B cell (primary cell): ENCODE measurements around the gene THBS3. TPM values are rescaled to one million over a fixed set of nuclear protein-coding genes. Genes with fewer than 3 reads are reported as not detected.

Experiments used
- ATAC-seq: fragments of 200-7000 bp; cut with Tn5 transposase; one replicate; pipeline ENCODE4 v1.10.0; 2021; ENCODE audit warnings: low read depth, mild to moderate bottlenecking, moderate number of reproducible peaks, moderate library complexity
- CTCF ChIA-PET: fragments of 350-600 bp; sonication (Branson Sonifier 250); formaldehyde crosslinking; loops from one replicate; lab custom pipeline; 2021; ENCODE audit warnings: antibody characterized with exemption, inconsistent platforms; lab: Charles Lee
- POLR2A ChIA-PET: fragments of 350-600 bp; sonication (Branson Sonifier 250); formaldehyde crosslinking; loops from one replicate; lab custom pipeline; 2021; ENCODE audit warnings: antibody characterized with exemption; lab: Charles Lee
- DNase-seq: peaks from one replicate; pipeline ENCODE4 v3.0.0; 2013
- H2AFZ ChIP-seq: 2 replicates; pipeline ENCODE4 v1.6.1; 2012; ENCODE audit warnings: mild to moderate bottlenecking, low read depth, low read length; ENCODE audit not compliant: insufficient read depth, poor library complexity, severe bottlenecking
- H3K27ac ChIP-seq, 2 donors: 1 replicate in 1 of 2; 2 replicates in 1 of 2; pipeline ENCODE4 v1.5.1; 2012 to 2013; ENCODE audit warnings: low read length in 2 of 2, mild to moderate bottlenecking in 2 of 2, moderate library complexity in 1 of 2
- H3K27me3 ChIP-seq, 4 experiments: fragments of 200-600 bp in 1 of 4; sonication (generic) in 1 of 4; replicated peaks in 1 of 4; 1 replicate in 2 of 4; 2 replicates in 2 of 4; pipeline versions ENCODE4 v1.6.1 to v1.7.0; 2013 to 2016; ENCODE audit warnings: low read length in 3 of 4, mild to moderate bottlenecking in 2 of 4, mixed read lengths in 1 of 4, moderate library complexity in 1 of 4; ENCODE audit not compliant: insufficient read depth in 4 of 4, control insufficient read depth in 3 of 4; ENCODE audit errors: control extremely low read depth in 1 of 4
- H3K36me3 ChIP-seq, 2 experiments: replicated peaks in 1 of 2; 1 replicate in 1 of 2; 2 replicates in 1 of 2; pipeline versions ENCODE4 v1.6.1 to v1.7.1; 2013; ENCODE audit warnings: low read length in 1 of 2; ENCODE audit not compliant: insufficient read depth in 2 of 2, control insufficient read depth in 1 of 2; ENCODE audit errors: control extremely low read depth in 1 of 2, extremely low read depth in 1 of 2
- H3K4me1 ChIP-seq, 2 donors: fragments of 200-600 bp in 1 of 2; sonication (generic) in 1 of 2; 1 replicate in 1 of 2; 2 replicates in 1 of 2; pipeline versions ENCODE4 v1.5.1 to v1.6.1; 2013 to 2017; ENCODE audit warnings: low read length in 2 of 2; ENCODE audit not compliant: control insufficient read depth in 2 of 2, insufficient read depth in 2 of 2
- H3K4me2 ChIP-seq: replicated peaks from 2 replicates; pipeline ENCODE3; 2012; ENCODE audit warnings: mild to moderate bottlenecking, low read depth, low read length; ENCODE audit not compliant: poor library complexity, severe bottlenecking
- H3K4me3 ChIP-seq, 5 experiments: fragments of 200-600 bp in 1 of 5; sonication (generic) in 1 of 5; 1 replicate in 3 of 5; 2 replicates in 2 of 5; pipeline versions ENCODE4 v1.5.1 to v1.7.0; 2011 to 2016; ENCODE audit warnings: low read length in 4 of 5, mild to moderate bottlenecking in 4 of 5, low read depth in 2 of 5, control low read depth in 1 of 5, moderate library complexity in 1 of 5; ENCODE audit not compliant: insufficient read depth in 1 of 5; ENCODE audit errors: control extremely low read depth in 1 of 5, extremely low read depth in 1 of 5
- H3K79me2 ChIP-seq: fragments of 200-600 bp; sonication (generic); one replicate; pipeline ENCODE4 v1.6.0; 2016; ENCODE audit warnings: low read length; ENCODE audit not compliant: control insufficient read depth, insufficient read depth
- H3K9ac ChIP-seq: fragments of 200-600 bp; sonication (generic); 2 replicates; pipeline ENCODE4 v1.6.1; 2017; ENCODE audit warnings: mild to moderate bottlenecking, low read length, moderate library complexity
- H3K9me3 ChIP-seq, 3 donors: one replicate each; pipeline versions ENCODE4 v1.6.1 to v1.7.1; 2013; ENCODE audit warnings: low read length in 2 of 3; ENCODE audit not compliant: control insufficient read depth in 2 of 3, insufficient read depth in 1 of 3; ENCODE audit errors: control extremely low read depth in 1 of 3
- H4K20me1 ChIP-seq: 2 replicates; pipeline ENCODE4 v1.6.0; 2012; ENCODE audit warnings: mild to moderate bottlenecking, low read length; ENCODE audit not compliant: insufficient read depth, control insufficient read depth, poor library complexity, severe bottlenecking
- H3K27ac Mint-ChIP-seq: one replicate; pipeline ENCODE4 v1.8.0; 2021; ENCODE audit warnings: mixed read lengths
- H3K27me3 Mint-ChIP-seq: one replicate; pipeline ENCODE4 v1.8.0; 2021; ENCODE audit warnings: mixed read lengths
- H3K4me1 Mint-ChIP-seq: one replicate; pipeline ENCODE4 v1.8.0; 2021; ENCODE audit warnings: mixed read lengths
- H3K4me3 Mint-ChIP-seq: one replicate; pipeline ENCODE4 v1.8.0; 2021; ENCODE audit warnings: mixed read lengths
- H3K9me3 Mint-ChIP-seq: one replicate; pipeline ENCODE4 v1.8.0; 2022; ENCODE audit warnings: mixed read lengths; ENCODE audit not compliant: insufficient read depth
- EZH2 ChIP-seq: IDR thresholded peaks from 2 replicates; pipeline ENCODE4 v1.6.1; 2012; ENCODE audit warnings: borderline replicate concordance, low read depth, mild to moderate bottlenecking, moderate library complexity, low read length; ENCODE audit not compliant: insufficient read depth, poor library complexity, severe bottlenecking
- WGBS: methylation state at CpG from one replicate; pipeline ENCODE4 v1.1.5; 2013; ENCODE audit warnings: missing lambda C conversion rate; ENCODE audit not compliant: insufficient coverage; 5-methylcytosine and 5-hydroxymethylcytosine counted together
- intact Hi-C: fragments of 100-400 bp; cut with micrococcal nuclease; formaldehyde crosslinking; loops from one replicate; pipeline ENCODE4 v1.10.0; 2022
- polyA plus RNA-seq: library from polyadenylated mRNA; depleted of rRNA; stranded (reverse); fragments of >200 nt; gene quantifications from 2 replicates; pipeline ENCODE4 v1.2.3, GENCODE V29; 2012
- total RNA-seq, 2 donors: library from RNA; stranded (reverse); fragments of 120-200 nt in 1 of 2; gene quantifications; 1 replicate in 1 of 2; 2 replicates in 1 of 2; pipeline versions ENCODE4 v1.2.3 to v1.2.4, GENCODE V29; 2013 to 2022
- TF ChIP-seq, protein P1 (sequence below): fragments of 200-600 bp; IDR thresholded peaks from one replicate; pipeline ENCODE4 v1.8.0; 2022; ENCODE audit warnings: antibody characterized with exemption, mild to moderate bottlenecking

THBS3 gene
- total and polyA plus RNA-seq, 2 donors (not counting 1 experiment from before 2014, with no cell fraction given), result 28.0 to 28.6 TPM

DNA sequence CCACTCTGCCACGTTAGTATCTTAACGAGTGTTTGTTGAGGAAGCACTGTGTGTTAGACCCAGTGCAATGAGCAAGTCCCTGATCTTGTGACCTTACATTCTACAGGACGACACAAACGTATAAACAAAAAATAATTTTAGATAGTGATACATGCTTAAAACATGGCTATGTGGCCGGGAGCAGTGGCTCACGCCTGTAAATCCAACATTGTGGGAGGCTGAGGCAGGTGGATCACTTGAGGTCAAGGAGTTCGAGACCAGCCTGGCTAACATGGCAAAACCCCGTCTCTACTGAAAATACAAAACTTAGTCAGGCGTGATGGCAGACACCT, 20.4 kb upstream of the THBS3 start:
- H3K27ac ChIP-seq, result peak overlapping the region; percentile 70
- ChIA-PET CTCF (interaction anchor here (0.9 to 6.9 kb wide), 6 partner anchors 20 to 136 kb away, joined by 3 to 189 read pairs (median 16); partner anchors contain the start of genes KRTCAP2, MTX1, THBS3 and TRIM46), POLR2A (interaction anchor here (0.9 to 5.9 kb wide), 4 partner anchors 16 to 53 kb away, joined by 4 to 47 read pairs (median 6); partner anchors contain the start of genes MTX1, THBS3 and TRIM46)
- TF ChIP-seq EZH2, result no peak
- TF ChIP-seq, protein P1, sequence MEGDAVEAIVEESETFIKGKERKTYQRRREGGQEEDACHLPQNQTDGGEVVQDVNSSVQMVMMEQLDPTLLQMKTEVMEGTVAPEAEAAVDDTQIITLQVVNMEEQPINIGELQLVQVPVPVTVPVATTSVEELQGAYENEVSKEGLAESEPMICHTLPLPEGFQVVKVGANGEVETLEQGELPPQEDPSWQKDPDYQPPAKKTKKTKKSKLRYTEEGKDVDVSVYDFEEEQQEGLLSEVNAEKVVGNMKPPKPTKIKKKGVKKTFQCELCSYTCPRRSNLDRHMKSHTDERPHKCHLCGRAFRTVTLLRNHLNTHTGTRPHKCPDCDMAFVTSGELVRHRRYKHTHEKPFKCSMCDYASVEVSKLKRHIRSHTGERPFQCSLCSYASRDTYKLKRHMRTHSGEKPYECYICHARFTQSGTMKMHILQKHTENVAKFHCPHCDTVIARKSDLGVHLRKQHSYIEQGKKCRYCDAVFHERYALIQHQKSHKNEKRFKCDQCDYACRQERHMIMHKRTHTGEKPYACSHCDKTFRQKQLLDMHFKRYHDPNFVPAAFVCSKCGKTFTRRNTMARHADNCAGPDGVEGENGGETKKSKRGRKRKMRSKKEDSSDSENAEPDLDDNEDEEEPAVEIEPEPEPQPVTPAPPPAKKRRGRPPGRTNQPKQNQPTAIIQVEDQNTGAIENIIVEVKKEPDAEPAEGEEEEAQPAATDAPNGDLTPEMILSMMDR, result no peak
- Mint-ChIP-seq H3K4me1 (peaks cover 39% of the 10 kb centered on the region), H3K27ac (peak overlapping the region; percentile 91), H3K9me3 (no peaks in the 10 kb centered on the region), H3K27me3 (no peaks in the 10 kb centered on the region), H3K4me3 (peak overlapping the region; percentile 85)
- H3K79me2 ChIP-seq, result peaks cover 4% of the 10 kb centered on the region
- no peaks in the 10 kb centered on the region for H3K27me3 ChIP-seq
- intact Hi-C loops, result loop anchor here (5.0 kb wide), 1 partner anchor 36 kb away; no protein-coding TSS in a partner anchor
- WGBS, result 74% methylated on average over 5 of the region's 9 CpGs
- no peaks in the 10 kb centered on the region for H4K20me1 ChIP-seq
- DNase-seq (no peak), ATAC-seq (no peak)
- H3K9me3 ChIP-seq, result no peaks in the 10 kb centered on the region
- H2AFZ ChIP-seq, result peak overlapping the region; percentile 81
- no peaks in the 10 kb centered on the region for H3K36me3 ChIP-seq
- peak overlapping the region; percentile 73 for H3K9ac ChIP-seq
- peaks cover 38 to 50% of the 10 kb centered on the region in 2 donors for H3K4me1 ChIP-seq
- H3K4me3 ChIP-seq, result peak overlapping the region in 4 of 5 experiments; percentile 61 to 93 (median 72)
- H3K4me2 ChIP-seq, result peak overlapping the region; percentile 94
